Activated CD4-positive, alpha-beta memory T cell treated with anti-CD3 and anti-CD28 coated beads for 36 hours (primary cell): ENCODE data around the gene CELA1. TPM values are rescaled to one million over a fixed set of nuclear protein-coding genes. Genes with fewer than 3 reads are reported as not detected.
A peak's percentile ranks its signal among the peaks of the same experiment; 100 is the strongest.
"Not testable (repeated sequence)": the region's sequence is repeated elsewhere in the genome, so short reads cannot be mapped to it uniquely, and the experiment has no call there.

ENCODE experiments used
- CTCF ChIA-PET: fragments of 350-600 bp; sonication (Branson Sonifier 250); formaldehyde crosslinking; loops from one replicate; lab custom pipeline; 2021; ENCODE audit warnings: antibody characterized with exemption, inconsistent platforms; lab: Charles Lee
- POLR2A ChIA-PET: fragments of 350-600 bp; sonication (Branson Sonifier 250); formaldehyde crosslinking; loops from one replicate; lab custom pipeline; 2021; ENCODE audit warnings: antibody characterized with exemption; lab: Charles Lee
- DNase-seq: peaks from one replicate; pipeline ENCODE4 v3.0.0-alpha.2; 2020
- H3K27ac Mint-ChIP-seq: one replicate; pipeline ENCODE4 v1.8.0; 2021; ENCODE audit warnings: mixed read lengths
- H3K27me3 Mint-ChIP-seq: one replicate; pipeline ENCODE4 v1.8.0; 2021; ENCODE audit warnings: mixed read lengths
- H3K36me3 Mint-ChIP-seq: one replicate; pipeline ENCODE4 v1.8.0; 2021; ENCODE audit warnings: mixed read lengths
- H3K4me1 Mint-ChIP-seq: one replicate; pipeline ENCODE4 v1.8.0; 2021; ENCODE audit warnings: low read depth, mixed read lengths
- H3K4me3 Mint-ChIP-seq: one replicate; pipeline ENCODE4 v1.8.0; 2021; ENCODE audit warnings: mild to moderate bottlenecking, mixed read lengths
- H3K9me3 Mint-ChIP-seq: one replicate; pipeline ENCODE4 v1.8.0; 2021; ENCODE audit warnings: mixed read lengths
- intact Hi-C: fragments of 100-400 bp; cut with micrococcal nuclease; formaldehyde crosslinking; loops from one replicate; pipeline ENCODE4 v1.15.1; 2023
- total RNA-seq, 2 experiments: library from RNA; stranded (reverse); gene quantifications; one replicate each; pipeline ENCODE4 v1.2.3, GENCODE V29; 2021

Gene CELA1
- total RNA-seq, 2 experiments from 2014 or later: 0.24 TPM; not detected in 1

GRCh38 chr12:51323317-51323960 is 23.0 kb downstream of the CELA1 start:
- no peaks in the 10 kb centered on the region for H3K9me3 Mint-ChIP-seq
- peak overlapping the region; percentile 99 for H3K27ac Mint-ChIP-seq
- POLR2A ChIA-PET: interaction anchor here (0.9 to 2.2 kb wide), 4 partner anchors 17 to 241 kb away, joined by 4 to 8 read pairs (median 4); partner anchors contain the start of genes CSRNP2 and POU6F1
- H3K27me3 Mint-ChIP-seq: no peaks in the 10 kb centered on the region
- CTCF ChIA-PET: interaction anchor here (0.9 to 3.2 kb wide), 5 partner anchors 16 to 297 kb away, joined by 3 to 17 read pairs (median 4); partner anchors contain the start of gene SLC11A2
- intact Hi-C loops: loop anchor here (2.0 to 5.0 kb wide), 6 partner anchors 17 to 1571 kb away; partner anchors contain the start of genes CSRNP2, LETMD1, SLC11A2 and SMAGP
- H3K4me1 Mint-ChIP-seq: peaks cover 79% of the 10 kb centered on the region
- peaks cover 29% of the 10 kb centered on the region for H3K36me3 Mint-ChIP-seq
- peak; percentile 74 for DNase-seq
- H3K4me3 Mint-ChIP-seq: peak overlapping the region; percentile 94

- peak; percentile 67 for DNase-seq
- POLR2A ChIA-PET: interaction anchor here (0.9 to 2.2 kb wide), 5 partner anchors 18 to 240 kb away, joined by 3 to 8 read pairs (median 4); partner anchors contain the start of genes CSRNP2, DAZAP2 and POU6F1
Observed at GRCh38 chr12:51322452-51322851, 24.0 kb downstream of the CELA1 start.

GRCh38 chr12:51321882-51322281 is 24.6 kb downstream of the CELA1 start:
- CTCF ChIA-PET: interaction anchor here (0.6 to 3.9 kb wide), 5 partner anchors 19 to 557 kb away, joined by 3 to 22 read pairs (median 5); no protein-coding TSS in a partner anchor
- H3K4me3 Mint-ChIP-seq: peak overlapping the region; percentile 73

More at GRCh38 chr12:51322452-51322851, 24.0 kb downstream of the CELA1 start:
- H3K27me3 Mint-ChIP-seq: no peaks in the 10 kb centered on the region
- intact Hi-C loops: loop anchor here (2.0 to 5.0 kb wide), 6 partner anchors 18 to 1570 kb away; partner anchors contain the start of genes CSRNP2, LETMD1, SLC11A2 and SMAGP
- peak overlapping the region; percentile 99 for H3K27ac Mint-ChIP-seq
- H3K4me1 Mint-ChIP-seq: peaks cover 78% of the 10 kb centered on the region
- H3K36me3 Mint-ChIP-seq: peaks cover 33% of the 10 kb centered on the region
- CTCF ChIA-PET: interaction anchor here (0.9 to 3.2 kb wide), 4 partner anchors 17 to 296 kb away, joined by 3 to 17 read pairs (median 4); partner anchors contain the start of gene SLC11A2
- H3K4me3 Mint-ChIP-seq: peak overlapping the region; percentile 94
- no peaks in the 10 kb centered on the region for H3K9me3 Mint-ChIP-seq

GRCh38 chr12:51320695-51321320 is 25.7 kb downstream of the CELA1 start:
- CTCF ChIA-PET: interaction anchor here (0.7 to 3.9 kb wide), 5 partner anchors 18 to 817 kb away, joined by 3 to 22 read pairs (median 5); partner anchors contain the start of gene SMAGP
- no peaks in the 10 kb centered on the region for H3K9me3 Mint-ChIP-seq
- H3K36me3 Mint-ChIP-seq: peaks cover 39% of the 10 kb centered on the region

More at GRCh38 chr12:51321882-51322281, 24.6 kb downstream of the CELA1 start:
- Mint-ChIP-seq H3K27ac (peak overlapping the region; percentile 99), H3K9me3 (no peaks in the 10 kb centered on the region), H3K27me3 (no peaks in the 10 kb centered on the region), H3K36me3 (peaks cover 36% of the 10 kb centered on the region), H3K4me1 (peaks cover 77% of the 10 kb centered on the region)
- POLR2A ChIA-PET: interaction anchor here (1.0 to 1.2 kb wide), 2 partner anchors 29 to 83 kb away, joined by 3 to 5 read pairs; partner anchors contain the start of gene DAZAP2
- DNase-seq: no peak
- intact Hi-C loops: loop anchor here (2.0 to 5.0 kb wide), 6 partner anchors 19 to 1570 kb away; partner anchors contain the start of genes CSRNP2, LETMD1, SLC11A2 and SMAGP

GRCh38 chr12:51320311-51320694 is 26.2 kb downstream of the CELA1 start:
- Mint-ChIP-seq H3K4me3 (no peak overlapping the region), H3K27ac (peak overlapping the region; percentile 99), H3K27me3 (no peaks in the 10 kb centered on the region), H3K36me3 (peaks cover 39% of the 10 kb centered on the region), H3K9me3 (no peaks in the 10 kb centered on the region), H3K4me1 (peaks cover 73% of the 10 kb centered on the region)
- DNase-seq: no peak
- intact Hi-C loops: loop anchor here (5.0 kb wide), 4 partner anchors 238 to 1568 kb away; partner anchors contain the start of genes CSRNP2, LETMD1 and SLC11A2
- CTCF ChIA-PET: interaction anchor here (0.7 to 3.9 kb wide), 5 partner anchors 19 to 816 kb away, joined by 3 to 22 read pairs (median 5); partner anchors contain the start of gene SMAGP
- POLR2A ChIA-PET: interaction anchor here (1.5 kb wide), 1 partner anchor 71 kb away, joined by 5 read pairs; no protein-coding TSS in a partner anchor

More at GRCh38 chr12:51320695-51321320, 25.7 kb downstream of the CELA1 start:
- peak overlapping the region; percentile 99 for H3K27ac Mint-ChIP-seq
- intact Hi-C loops: loop anchor here (5.0 kb wide), 4 partner anchors 239 to 1569 kb away; partner anchors contain the start of genes CSRNP2, LETMD1 and SLC11A2
- no peaks in the 10 kb centered on the region for H3K27me3 Mint-ChIP-seq
- peak; percentile 32 for DNase-seq
- POLR2A ChIA-PET: interaction anchor here (1.5 kb wide), 1 partner anchor 71 kb away, joined by 5 read pairs; no protein-coding TSS in a partner anchor
- H3K4me3 Mint-ChIP-seq: peak overlapping the region; percentile 73
- H3K4me1 Mint-ChIP-seq: peaks cover 71% of the 10 kb centered on the region

GRCh38 chr12:51318846-51319599 is 27.5 kb downstream of the CELA1 start:
- CTCF ChIA-PET: interaction anchor here (3.9 kb wide), 1 partner anchor 22 kb away, joined by 22 read pairs; no protein-coding TSS in a partner anchor
- Mint-ChIP-seq H3K27ac (peak overlapping the region; percentile 99), H3K36me3 (peaks cover 39% of the 10 kb centered on the region), H3K4me3 (no peak overlapping the region), H3K27me3 (no peaks in the 10 kb centered on the region), H3K4me1 (peaks cover 65% of the 10 kb centered on the region), H3K9me3 (no peaks in the 10 kb centered on the region)
- DNase-seq: peak; percentile 43
- POLR2A ChIA-PET: interaction anchor here (1.3 kb wide), 1 partner anchor 80 kb away, joined by 7 read pairs; the partner anchor contains the start of gene DAZAP2
- intact Hi-C loops: no loop called here

- H3K4me3 Mint-ChIP-seq, DNase-seq, H3K9me3 Mint-ChIP-seq, H3K27me3 Mint-ChIP-seq, intact Hi-C loops: not testable (repeated sequence)
- Mint-ChIP-seq H3K4me1 (peaks cover 70% of the 10 kb centered on the region), H3K27ac (peak overlapping the region; percentile 80), H3K36me3 (peaks cover 40% of the 10 kb centered on the region)
- CTCF ChIA-PET: interaction anchor here (1.0 to 3.9 kb wide), 2 partner anchors 23 to 65 kb away, joined by 3 to 22 read pairs; no protein-coding TSS in a partner anchor
- POLR2A ChIA-PET: interaction anchor here (1.3 kb wide), 1 partner anchor 80 kb away, joined by 7 read pairs; the partner anchor contains the start of gene DAZAP2
Observed at GRCh38 chr12:51318057-51318806, 28.2 kb downstream of the CELA1 start.

GRCh38 chr12:51311389-51311788 is 35.1 kb downstream of the CELA1 start:
- CTCF ChIA-PET: interaction anchor here (3.4 kb wide), 1 partner anchor 29 kb away, joined by 13 read pairs; no protein-coding TSS in a partner anchor
- no peak overlapping the region for H3K4me3 Mint-ChIP-seq
- POLR2A ChIA-PET: no interaction called here
- no peaks in the 10 kb centered on the region for H3K9me3 Mint-ChIP-seq
- no peak for DNase-seq
- no peaks in the 10 kb centered on the region for H3K27me3 Mint-ChIP-seq
- peaks cover 56% of the 10 kb centered on the region for H3K4me1 Mint-ChIP-seq
- H3K36me3 Mint-ChIP-seq: peaks cover 30% of the 10 kb centered on the region
- H3K27ac Mint-ChIP-seq: no peak overlapping the region
- intact Hi-C loops: no loop called here

GRCh38 chr12:51307655-51308593 is 38.6 kb downstream of the CELA1 start:
- ChIA-PET POLR2A (no interaction called here), CTCF (interaction anchor here (1.1 to 1.4 kb wide), 2 partner anchors 33 to 55 kb away, joined by 4 to 5 read pairs; no protein-coding TSS in a partner anchor)
- Mint-ChIP-seq H3K4me3 (no peak overlapping the region), H3K4me1 (peaks cover 49% of the 10 kb centered on the region), H3K27ac (peak overlapping the region; percentile 38), H3K27me3 (no peaks in the 10 kb centered on the region), H3K36me3 (peaks cover 34% of the 10 kb centered on the region), H3K9me3 (no peaks in the 10 kb centered on the region)
- intact Hi-C loops: no loop called here
- DNase-seq: no peak
